HL-60 (cell line): ENCODE measurements around the gene ARID1B.

ENCODE experiments used
- CTCF ChIP-seq: IDR thresholded peaks from one replicate; pipeline ENCODE4 v1.5.1; 2011; ENCODE audit warnings: low read length, control low read depth, inconsistent platforms; ENCODE audit not compliant: insufficient read depth
- GABPA ChIP-seq: IDR thresholded peaks from 2 replicates; pipeline ENCODE4 v1.6.1; 2012; ENCODE audit warnings: low read depth
- POLR2AphosphoS5 ChIP-seq: IDR thresholded peaks from 2 replicates; pipeline ENCODE4 v1.6.1; 2012; ENCODE audit warnings: low read depth
- REST ChIP-seq: IDR thresholded peaks from 2 replicates; pipeline ENCODE4 v1.6.1; 2012; ENCODE audit warnings: low read depth; ENCODE audit not compliant: insufficient replicate concordance
- SPI1 ChIP-seq: IDR thresholded peaks from 2 replicates; pipeline ENCODE4 v1.6.1; 2012; ENCODE audit warnings: low read depth, mild to moderate bottlenecking, borderline replicate concordance

DNA sequence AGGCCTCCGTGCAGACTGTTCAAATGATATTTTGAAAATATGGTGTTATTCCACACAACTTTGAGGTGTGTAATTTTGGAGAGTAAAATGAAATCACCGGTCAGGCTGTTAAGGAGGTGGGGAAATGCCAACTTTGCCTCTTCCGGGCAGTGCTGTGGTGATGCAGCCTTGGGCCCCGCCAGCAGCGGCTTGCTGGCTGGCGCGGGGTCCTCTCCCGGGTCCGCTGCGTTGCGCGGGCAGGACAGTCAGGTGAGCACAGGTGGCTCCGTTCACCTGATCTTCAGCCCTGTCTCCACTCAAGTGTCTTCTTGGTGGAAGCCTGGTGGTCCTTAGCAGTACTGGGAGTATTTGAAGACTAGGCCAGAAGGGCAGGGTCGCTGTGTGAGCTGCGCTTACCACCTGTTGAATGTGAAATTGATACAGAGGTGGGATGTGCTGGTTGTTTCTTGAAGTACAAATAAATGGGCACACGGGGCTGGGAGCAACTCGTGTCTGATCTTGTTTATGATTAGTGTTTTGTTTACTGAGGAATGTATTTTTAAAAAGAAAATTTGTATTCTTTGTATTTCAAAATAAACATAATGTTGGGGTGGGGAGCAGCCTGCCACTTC is 184.2 kb downstream of the ARID1B start:
- TF ChIP-seq CTCF (no peak), POLR2AphosphoS5 (no peak), REST (no peak), GABPA (no peak), SPI1 (no peak)
